HG02588 (cell line): Measurements from ENCODE around the gene PLXNA4.

Experiments
- ATAC-seq: cut with Tn5 transposase; IDR thresholded peaks from one replicate; pipeline ENCODE4 v1.9.1; 2021; ENCODE audit warnings: mild to moderate bottlenecking, moderate library complexity; ENCODE audit not compliant: unreplicated experiment

The PLXNA4 gene

GRCh38 chr7:132446260-132446659 lies 130.0 kb downstream of the PLXNA4 start:
- no peak for ATAC-seq

- ATAC-seq: no peak
These were observed 132.3 kb downstream of the PLXNA4 start for GRCh38 chr7:132443761-132444520.

- no peak for ATAC-seq
These were observed 134.3 kb downstream of the PLXNA4 start for GRCh38 chr7:132441935-132442334.

GRCh38 chr7:132440151-132440550 lies 136.1 kb downstream of the PLXNA4 start:
- ATAC-seq: no peak

GRCh38 chr7:132438926-132439325 lies 137.3 kb downstream of the PLXNA4 start:
- ATAC-seq: no peak

GRCh38 chr7:132437730-132438129 lies 138.5 kb downstream of the PLXNA4 start:
- no peak for ATAC-seq

- no peak for ATAC-seq
These were observed 140.1 kb downstream of the PLXNA4 start for GRCh38 chr7:132436121-132436520.

GRCh38 chr7:132435016-132435990 lies 141.0 kb downstream of the PLXNA4 start:
- ATAC-seq: no peak

- ATAC-seq: no peak
These were observed 142.2 kb downstream of the PLXNA4 start for GRCh38 chr7:132434041-132434440.

GRCh38 chr7:132433301-132433700 lies 143.0 kb downstream of the PLXNA4 start:
- no peak for ATAC-seq

- ATAC-seq: no peak
These were observed 145.1 kb downstream of the PLXNA4 start for GRCh38 chr7:132430861-132431822.

GRCh38 chr7:132430041-132430855 lies 146.0 kb downstream of the PLXNA4 start:
- ATAC-seq: no peak

GRCh38 chr7:132429181-132429580 lies 147.1 kb downstream of the PLXNA4 start:
- no peak for ATAC-seq

GRCh38 chr7:132428247-132428919 lies 147.9 kb downstream of the PLXNA4 start:
- ATAC-seq: no peak

GRCh38 chr7:132425942-132426341 lies 150.3 kb downstream of the PLXNA4 start:
- ATAC-seq: no peak

GRCh38 chr7:132424821-132425724 lies 151.2 kb downstream of the PLXNA4 start:
- no peak for ATAC-seq

- ATAC-seq: no peak
These were observed 152.0 kb downstream of the PLXNA4 start for GRCh38 chr7:132424277-132424676.

- no peak for ATAC-seq
These were observed 152.6 kb downstream of the PLXNA4 start for GRCh38 chr7:132423594-132424200.
